Umbilical cord (tissue), 2 donors: ENCODE data around the gene FGF14. TPM values are rescaled to one million over a fixed set of nuclear protein-coding genes. Genes with fewer than 3 reads are reported as not detected.

Experiments used
- DNase-seq: peaks from one replicate; pipeline ENCODE4 v3.0.0-alpha.2; 2015; ENCODE audit warnings: low spot score
- total RNA-seq: library from RNA; depleted of rRNA; stranded (reverse); fragments of >200 nt; gene quantifications from one replicate; pipeline ENCODE4 v1.2.3, GENCODE V29; 2014; ENCODE audit warnings: low replicate concordance; ENCODE audit not compliant: insufficient read depth

Gene FGF14
- total RNA-seq, 1 donor from 2014 or later, result 3.1 TPM

DNA sequence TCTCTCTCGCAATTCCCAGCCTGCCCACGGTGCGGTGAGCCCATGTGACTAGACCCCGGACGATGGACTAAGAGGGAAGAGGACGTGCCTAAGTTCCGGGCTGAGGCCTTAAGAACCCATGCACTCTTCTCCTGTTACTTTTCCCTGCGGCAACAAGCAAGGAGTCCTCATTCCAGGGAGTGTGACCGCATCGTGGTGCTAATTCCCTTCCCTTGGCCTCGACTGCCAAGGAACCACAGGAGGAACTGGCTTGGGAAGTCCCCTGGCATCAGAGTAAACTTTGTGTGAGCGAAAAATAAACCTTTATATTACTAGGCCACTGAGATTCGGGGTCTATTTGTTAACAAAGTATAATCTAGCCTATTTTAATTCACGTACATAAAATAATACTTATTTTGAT, 34.0 kb downstream of the FGF14 start:
- DNase-seq, result no peak

DNA sequence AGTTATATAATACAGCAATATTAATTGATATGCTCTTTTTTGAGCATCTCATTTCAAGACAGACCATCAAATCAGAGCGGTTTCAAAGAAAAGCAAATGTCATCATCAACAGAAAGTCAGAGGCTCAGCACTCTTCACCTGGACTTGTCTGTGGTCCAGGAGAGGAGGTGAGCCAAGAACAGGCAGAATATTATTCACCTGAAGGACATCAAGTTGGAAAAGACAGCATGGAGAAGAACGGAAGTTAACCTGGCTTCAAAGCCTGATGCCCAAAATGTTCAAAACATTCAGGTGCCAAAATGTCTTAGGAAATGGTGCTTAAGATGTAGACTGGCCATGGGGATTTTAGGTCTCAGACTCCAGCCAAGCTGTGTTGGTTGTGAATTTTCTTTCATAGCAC, 40.7 kb downstream of the FGF14 start:
- no peak for DNase-seq

DNA sequence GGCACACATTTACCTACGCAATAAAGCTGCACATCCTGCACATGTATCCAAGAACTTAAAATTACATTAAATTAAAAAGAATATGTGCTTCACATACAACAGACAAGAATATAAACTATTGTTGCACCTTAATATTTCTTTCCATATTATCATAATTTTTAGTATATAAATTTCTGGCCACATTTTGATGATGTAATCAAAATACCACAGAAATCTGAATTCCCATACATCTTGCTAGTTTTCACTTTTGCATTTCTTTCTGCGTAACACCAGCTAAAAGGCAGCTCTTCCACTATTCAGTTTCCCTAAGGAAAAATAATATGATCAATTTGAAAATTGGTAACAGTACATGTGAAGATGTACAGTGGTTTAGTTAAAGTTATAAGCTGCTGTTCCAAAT, 42.6 kb downstream of the FGF14 start:
- DNase-seq, result no peak

DNA sequence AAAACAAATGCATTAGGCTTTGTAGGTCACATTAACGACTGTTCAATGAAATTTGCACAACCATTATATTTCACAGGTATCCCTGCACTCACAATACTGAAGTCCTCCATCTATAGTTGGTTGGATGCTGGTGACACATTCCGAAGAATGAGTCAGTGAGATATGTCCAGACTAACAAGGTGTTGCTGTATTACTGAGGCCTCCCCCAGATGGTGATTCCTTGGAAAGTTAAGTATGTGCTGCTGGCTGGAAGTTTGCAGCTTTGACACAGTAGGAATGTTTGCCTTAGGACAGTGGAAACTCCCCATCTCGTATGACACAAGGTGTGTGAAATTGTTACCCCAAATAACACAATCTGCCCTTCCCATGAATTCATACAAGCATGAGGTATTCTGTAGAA, 46.6 kb downstream of the FGF14 start:
- DNase-seq, result no peak

- DNase-seq, result no peak
Measured at GRCh38 chr13:102354011-102354410, 47.8 kb downstream of the FGF14 start.

DNA sequence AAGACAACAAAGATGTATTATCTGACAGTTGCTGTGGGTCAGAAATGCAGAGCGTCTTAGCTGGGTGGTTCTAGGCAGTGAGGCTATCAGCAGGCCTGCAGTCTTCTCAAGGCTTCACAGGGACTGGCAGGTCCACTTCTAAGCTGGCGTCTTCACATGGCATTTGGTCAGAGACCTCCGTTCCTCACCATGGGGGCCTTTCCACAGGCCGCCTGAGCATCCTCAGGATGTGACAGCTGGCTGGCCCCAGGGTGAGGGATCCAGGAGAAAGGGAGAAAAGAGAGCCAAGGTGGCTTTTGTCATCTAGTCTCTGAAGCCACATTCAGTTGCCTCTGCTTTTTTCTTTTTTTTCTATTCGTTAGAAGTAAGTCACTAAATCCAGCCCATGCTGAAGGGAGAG, 50.3 kb downstream of the FGF14 start:
- DNase-seq, result no peak

DNA sequence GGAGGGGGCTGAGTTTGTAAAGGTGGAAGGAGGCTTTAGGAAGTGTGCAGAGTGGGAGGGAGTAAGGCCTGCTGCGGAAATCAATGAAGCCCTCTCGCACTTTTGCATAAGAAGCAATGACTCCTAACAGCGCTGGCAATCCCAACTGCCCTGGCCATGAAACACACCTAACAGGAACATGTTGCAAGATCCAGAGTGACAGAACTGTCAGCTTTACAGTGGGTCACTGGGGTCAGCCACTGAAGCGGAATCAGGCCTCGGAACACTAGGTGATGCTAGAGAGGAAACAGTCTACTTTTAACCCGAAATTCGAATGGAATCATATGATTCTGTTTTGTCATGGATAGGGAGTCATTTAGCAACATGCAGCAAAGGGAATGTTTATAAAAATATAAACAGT, 54.4 kb downstream of the FGF14 start:
- DNase-seq, result no peak

DNA sequence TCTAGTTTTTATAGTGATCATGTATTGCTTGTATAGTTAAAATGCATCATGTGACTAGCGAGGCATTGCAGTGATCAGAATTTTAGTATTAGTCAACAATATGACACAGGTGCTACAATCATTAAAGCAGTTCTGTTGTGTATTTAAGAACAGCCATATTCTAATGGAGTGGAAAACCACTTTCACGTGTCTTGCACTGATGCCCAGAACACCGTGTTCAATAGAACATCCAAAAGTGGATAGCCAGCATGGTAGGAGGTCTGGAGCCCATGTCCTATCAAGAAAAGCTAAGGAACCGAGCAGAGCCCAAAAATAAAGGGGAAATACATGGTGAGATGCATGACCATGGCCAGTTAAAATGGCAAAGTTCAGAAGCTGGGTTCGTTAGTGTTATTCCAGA, 55.1 kb downstream of the FGF14 start:
- no peak for DNase-seq

DNA sequence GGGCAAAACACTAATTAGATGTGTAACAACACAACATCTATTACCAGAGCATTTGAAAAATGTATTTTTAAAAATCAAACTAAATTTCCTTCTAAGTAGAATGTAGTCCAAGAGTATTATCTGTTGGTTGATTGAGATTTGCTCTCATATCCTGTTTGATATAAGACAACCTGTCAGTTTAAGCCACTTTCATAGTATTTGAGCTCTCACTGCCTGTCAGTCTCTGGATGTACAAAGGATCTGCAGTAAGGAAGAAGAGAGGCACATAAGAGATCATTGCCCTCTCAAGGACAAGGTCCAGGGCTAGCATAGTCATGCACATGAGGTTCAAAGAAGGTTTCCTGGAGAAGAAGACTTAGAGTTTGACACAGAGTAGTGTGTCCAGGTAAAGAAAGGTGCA, 57.4 kb downstream of the FGF14 start:
- no peak for DNase-seq

DNA sequence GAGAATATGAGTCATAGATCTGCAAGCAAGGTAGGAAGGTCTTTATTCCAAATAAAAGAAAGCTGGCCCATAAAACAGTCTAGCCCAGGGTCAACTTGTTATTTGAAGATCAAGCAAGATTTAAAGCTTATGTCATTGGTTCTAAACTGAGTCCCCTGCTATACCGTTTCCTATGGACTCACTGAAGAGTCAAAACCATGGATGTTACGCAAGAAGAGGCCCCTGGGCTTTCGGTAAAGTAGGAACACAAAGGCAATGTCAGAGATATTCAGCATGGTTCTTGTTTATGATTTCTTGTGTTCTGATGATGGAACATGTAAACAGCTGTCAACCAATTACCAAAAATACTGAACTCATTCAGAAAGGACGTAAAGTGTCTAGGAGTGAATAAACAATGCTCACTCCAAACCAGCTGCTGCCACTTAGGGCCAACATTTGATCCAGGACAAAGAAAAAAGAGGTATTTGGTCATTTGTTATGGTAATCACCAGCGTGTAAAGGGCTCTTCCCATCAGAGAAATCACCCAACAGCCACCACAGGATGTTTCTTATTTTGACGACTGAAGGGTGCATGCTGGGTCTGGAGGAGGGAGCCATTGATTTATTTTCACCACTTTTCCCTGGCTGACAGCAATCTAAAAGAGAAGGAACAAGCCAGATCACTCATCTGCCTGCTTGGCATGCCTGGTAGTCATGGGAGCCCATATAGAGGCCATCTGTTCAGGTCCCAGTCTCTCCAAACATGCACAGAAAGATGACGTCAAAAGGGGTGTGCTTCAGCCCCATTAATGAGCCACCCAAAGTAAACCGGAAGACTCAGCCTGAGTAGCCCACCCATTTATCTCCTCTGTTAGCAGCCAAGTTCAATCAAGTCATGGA, 68.3 kb downstream of the FGF14 start:
- no peak for DNase-seq

GRCh38 chr13:102328909-102329308, 72.9 kb downstream of the FGF14 start:
- DNase-seq, result no peak

DNA sequence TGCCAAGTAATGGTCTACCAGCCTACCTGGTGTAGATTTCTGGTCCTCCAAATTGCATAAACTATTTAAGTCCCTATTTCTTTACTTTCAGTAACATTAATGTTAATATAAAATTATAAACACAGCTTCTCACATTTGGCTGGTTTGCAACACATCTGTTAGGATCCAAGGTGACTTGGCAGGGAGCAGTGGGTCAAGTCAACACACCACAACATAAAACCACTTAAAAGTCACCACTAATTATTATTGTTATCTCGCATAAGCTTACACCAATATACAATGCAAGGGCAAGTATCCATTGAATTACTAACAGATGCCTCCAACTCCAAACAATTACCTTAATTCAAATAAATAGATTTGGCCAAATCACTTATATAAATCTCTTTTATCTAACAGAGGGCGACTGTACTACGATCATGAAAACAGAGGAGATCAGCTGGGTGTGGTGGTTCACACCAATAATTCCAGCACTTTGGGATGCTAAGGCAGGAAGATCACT, 74.7 kb downstream of the FGF14 start:
- DNase-seq, result no peak

DNA sequence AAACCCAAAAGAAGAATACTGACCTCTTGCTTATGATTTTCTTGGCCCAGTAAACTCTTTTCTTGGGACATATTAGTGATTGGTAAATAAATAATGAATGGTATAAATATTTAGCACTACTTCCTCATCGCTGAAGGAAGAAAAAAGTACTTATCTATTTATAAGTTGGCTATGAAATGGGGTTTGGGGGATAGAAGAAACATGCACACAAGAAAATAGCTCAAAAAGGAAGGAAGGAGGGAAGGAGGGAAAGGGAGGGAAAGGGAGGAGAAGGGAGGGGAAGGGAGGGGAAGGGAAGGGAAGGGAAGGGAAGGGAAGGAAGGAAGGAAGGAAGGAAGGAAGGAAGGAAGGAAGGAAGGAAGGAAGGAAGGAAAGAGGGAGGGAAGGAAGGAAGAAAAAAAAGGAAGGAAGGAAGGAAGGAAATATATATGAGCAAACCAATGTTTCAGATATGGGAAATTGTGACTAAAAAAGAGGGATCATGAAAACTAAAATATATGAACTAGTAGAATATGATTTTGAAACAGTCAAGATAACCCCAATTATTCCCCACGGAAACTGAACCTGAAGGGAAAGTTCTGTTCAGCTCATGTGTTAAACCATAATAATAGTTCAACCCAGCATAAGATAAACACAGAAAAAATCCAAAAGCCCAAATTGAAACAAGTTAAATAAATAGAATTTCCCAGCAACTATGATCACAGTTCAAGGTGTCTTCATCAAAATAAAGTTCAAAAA, 75.3 kb downstream of the FGF14 start:
- no peak for DNase-seq

GRCh38 chr13:102325321-102325720, 76.5 kb downstream of the FGF14 start:
- DNase-seq, result no peak

- no peak for DNase-seq
Measured at GRCh38 chr13:102323505-102323904, 78.3 kb downstream of the FGF14 start.

DNA sequence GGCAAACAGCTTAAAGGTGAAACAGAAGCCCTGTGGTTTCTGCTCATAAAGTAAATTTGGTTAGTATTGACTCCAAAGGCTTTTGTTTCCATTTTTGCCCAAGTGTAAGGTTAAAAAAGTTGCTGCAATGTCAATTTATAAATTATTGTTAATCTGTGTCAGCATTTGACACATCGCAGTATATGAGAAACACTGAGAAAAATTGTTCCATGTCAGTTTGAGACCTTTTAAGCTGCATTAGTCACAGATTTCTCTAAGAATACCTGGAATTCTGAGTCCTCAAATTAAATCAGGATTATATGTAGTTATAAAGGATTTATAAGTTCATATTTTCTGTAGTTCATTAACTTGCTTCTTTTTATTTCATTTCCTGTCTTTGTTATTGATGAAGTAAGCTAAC, 78.8 kb downstream of the FGF14 start:
- DNase-seq, result no peak

DNA sequence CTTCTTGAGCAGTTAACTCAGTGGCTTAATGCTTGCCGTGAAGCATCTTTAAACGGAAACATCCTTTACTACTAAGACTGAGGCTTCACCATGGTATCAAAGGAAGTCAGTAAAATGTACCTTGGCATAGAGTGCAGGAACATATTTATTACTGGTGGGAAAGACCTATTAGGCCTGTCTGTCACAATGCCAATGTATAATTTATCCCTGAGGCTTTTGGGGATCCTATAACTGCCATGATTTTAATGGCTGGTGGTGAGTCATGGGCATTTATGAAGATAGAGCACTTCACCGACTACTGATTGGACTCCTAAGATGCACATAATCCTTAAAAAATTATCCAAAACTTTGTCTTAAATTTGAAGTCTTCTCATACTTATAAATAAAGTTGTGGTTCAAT, 79.6 kb downstream of the FGF14 start:
- DNase-seq, result no peak

DNA sequence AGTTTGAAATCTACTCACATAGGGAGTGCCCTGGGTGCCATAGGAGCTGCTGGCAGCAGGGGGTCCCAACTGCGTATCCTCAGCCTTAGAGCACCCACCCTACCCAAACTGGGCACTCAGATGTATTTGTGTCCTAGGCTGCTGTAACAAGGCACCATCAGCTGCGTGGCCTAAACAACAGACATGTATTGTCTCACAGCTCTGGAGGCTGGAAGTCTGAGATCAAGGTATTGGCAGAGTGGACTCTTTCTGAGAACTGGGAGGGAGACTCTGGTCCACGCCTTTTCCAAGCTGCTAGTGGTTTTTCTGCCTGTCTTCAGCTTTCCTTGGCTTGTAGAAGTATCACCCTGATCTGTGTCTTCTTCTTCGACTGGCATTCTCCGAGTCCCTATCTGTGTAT, 83.6 kb downstream of the FGF14 start:
- no peak for DNase-seq

GRCh38 chr13:102317593-102317992, 84.3 kb downstream of the FGF14 start:
- DNase-seq, result peak; percentile 49

GRCh38 chr13:102316732-102317131, 85.1 kb downstream of the FGF14 start:
- DNase-seq, result no peak

DNA sequence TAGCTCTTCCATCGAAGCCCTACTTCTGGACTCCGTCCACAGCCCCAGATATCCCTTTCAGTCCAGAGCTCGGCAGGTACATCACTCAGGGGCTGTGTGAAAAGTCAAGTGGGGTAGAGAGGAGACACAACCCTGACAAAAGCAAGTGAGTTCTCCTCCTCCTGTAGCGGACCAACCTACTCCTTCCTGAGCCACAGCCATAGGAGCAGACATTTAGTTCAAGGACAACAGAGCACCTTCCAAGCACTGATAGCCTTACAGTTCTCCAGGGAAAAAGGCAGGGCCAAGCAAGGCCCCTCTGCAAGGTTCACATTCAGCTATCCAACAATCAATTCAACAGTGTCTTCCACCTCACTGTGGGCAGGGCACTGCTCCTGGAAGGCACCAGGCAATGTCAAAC, 89.0 kb downstream of the FGF14 start:
- no peak for DNase-seq

DNA sequence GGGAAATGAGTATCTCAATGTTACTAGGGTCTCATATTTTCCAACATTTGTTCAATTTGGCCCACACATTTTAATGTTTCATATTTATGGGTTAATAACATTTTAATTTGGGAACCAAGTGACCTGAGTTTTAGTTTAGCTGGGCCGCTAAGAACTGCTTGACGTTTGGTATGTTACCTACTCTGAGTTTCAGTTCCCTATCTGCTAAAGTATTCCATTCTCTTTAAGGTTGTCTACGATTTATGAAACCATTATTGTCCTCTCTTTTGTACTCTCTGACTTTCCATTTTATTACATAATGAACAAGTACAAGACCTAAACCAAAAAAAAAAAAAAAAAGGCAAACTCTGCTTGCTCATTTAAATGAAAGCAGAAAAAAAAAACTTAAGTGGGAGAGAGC, 89.9 kb downstream of the FGF14 start:
- no peak for DNase-seq

- DNase-seq, result no peak
Measured at GRCh38 chr13:102311419-102311796, 90.4 kb downstream of the FGF14 start.
